Measurements from ENCODE around the gene MRPS35. TPM values are rescaled to one million over a fixed set of nuclear protein-coding genes. Genes with fewer than 3 reads are reported as not detected.

MRPS35 gene
- total RNA-seq, 1 donor = 55.7 TPM

DNA sequence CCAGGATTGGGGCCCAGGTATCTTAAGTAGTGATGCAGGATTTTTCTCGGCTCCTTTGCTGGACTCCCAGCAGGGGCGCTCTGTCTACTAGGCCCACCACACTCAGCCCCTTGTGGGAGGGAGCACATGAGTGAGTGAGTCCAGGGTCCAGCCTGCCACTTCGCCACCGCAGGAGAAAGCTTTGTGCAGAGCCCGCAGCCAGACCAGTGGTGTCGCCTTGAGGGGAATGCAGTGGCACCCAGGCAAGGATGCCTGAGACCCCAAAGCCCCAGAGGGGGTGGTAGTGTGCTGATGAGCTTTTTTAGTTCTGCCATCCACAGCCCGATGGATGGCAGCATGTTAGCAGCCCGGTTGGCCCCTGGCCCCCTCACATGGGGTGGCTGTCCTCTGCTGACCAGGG is 5.4 kb upstream of the MRPS35 start:
- no peak for DNase-seq (ENCODE audit: low read depth)
- H3K4me3 ChIP-seq (ENCODE audit: low read depth, low read length) = no peak overlapping the region
- TF ChIP-seq, protein P1, sequence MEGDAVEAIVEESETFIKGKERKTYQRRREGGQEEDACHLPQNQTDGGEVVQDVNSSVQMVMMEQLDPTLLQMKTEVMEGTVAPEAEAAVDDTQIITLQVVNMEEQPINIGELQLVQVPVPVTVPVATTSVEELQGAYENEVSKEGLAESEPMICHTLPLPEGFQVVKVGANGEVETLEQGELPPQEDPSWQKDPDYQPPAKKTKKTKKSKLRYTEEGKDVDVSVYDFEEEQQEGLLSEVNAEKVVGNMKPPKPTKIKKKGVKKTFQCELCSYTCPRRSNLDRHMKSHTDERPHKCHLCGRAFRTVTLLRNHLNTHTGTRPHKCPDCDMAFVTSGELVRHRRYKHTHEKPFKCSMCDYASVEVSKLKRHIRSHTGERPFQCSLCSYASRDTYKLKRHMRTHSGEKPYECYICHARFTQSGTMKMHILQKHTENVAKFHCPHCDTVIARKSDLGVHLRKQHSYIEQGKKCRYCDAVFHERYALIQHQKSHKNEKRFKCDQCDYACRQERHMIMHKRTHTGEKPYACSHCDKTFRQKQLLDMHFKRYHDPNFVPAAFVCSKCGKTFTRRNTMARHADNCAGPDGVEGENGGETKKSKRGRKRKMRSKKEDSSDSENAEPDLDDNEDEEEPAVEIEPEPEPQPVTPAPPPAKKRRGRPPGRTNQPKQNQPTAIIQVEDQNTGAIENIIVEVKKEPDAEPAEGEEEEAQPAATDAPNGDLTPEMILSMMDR (IDR thresholded peaks at IDR 0.05; ENCODE audit: insufficient read depth, low read depth, low read length) = no peak

DNA sequence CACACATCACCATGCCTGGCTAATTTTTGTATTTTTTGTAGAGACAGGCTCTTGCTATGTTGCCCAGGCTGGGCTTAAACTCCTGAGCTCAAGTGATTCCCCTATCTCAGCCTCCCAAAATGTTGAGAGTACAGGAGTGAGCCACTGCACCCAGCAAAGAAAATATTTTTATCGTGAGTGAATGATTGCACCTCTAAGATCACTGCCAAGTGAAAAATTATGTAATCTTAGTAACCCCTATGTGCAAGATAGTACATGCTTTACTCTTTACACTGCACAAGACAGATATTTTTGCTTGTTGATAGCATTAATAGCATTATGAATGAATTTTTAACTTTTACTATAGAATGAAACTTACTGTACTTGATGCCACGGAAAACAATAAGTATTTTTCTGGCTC is 3.4 kb upstream of the MRPS35 start:
- TF ChIP-seq, protein P1 (IDR thresholded peaks at IDR 0.05; ENCODE audit: insufficient read depth, low read depth, low read length) = no peak
- H3K4me3 ChIP-seq (ENCODE audit: low read depth, low read length) = no peak overlapping the region

DNA sequence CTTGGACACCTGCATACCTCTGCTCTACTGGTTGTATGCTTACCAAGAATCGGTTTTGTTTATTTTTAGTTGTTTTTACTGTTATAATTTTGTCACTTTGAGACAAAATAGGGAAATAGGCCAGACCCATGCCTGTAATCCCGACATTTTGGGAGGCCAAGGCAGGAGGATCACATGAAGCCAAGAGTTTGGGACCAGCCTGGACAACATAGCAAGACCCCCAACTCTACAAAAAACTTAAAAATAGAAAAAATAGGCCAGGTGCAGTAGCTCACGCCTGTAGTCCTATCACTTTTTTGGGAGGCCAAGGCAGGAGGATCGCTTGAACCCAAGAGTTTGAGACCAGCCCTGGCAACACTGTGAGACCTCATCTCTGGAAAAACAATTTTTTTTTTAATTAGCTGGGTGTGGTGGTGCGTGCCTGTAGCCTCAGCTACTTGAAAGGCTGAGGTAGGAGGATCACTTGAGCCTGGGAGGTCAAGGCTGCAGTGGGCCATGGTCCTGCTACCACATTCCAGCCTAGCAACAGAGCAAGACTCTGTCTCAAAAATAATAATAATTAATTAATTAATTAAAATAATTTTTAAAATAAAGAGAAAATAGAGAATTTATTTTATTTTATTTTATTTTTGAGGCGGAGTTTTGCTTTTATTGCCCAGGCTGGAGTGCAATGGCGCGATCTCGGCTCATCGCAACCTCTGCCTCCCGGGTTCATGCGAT is 1.3 kb upstream of the MRPS35 start:
- TF ChIP-seq, protein P1 (IDR thresholded peaks at IDR 0.05; ENCODE audit: insufficient read depth, low read depth, low read length) = no peak
- peak overlapping the region; percentile 98 for H3K4me3 ChIP-seq (ENCODE audit: low read depth, low read length)
- no peak for DNase-seq (ENCODE audit: low read depth)

More for the DNA sequence above, 3.4 kb upstream of the MRPS35 start:
- no peak for DNase-seq (ENCODE audit: low read depth)

DNA sequence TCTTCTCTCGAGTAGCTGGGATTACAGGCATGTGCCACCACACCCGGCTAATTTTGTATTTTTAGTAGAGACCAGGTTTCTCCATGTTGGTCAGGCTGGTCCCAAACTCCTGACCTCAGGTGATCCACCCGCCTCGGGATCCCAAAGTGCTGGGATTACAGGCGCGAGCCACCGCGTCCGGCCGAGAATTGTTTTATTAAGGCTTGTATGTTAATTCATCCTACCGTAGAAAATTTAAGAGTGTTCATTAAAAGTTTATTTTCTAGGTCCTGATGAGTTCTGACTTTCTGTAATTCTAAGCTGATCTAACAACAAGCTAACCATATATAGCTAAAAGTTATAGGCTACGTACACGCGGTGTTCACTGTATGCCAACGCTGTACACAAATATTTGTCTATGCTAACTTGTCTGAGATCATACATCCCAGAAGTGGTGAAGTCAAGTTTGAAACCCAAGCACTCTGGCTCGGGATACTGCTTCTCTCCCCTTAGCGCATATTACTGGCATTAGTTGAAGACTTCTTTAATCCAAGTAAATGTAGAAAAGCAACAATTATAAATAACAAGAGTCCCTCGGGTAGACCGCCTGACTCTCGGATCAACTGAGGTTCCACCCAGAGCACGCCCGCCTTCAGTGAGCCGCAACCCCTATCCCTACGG is 570 bp upstream of the MRPS35 start:
- TF ChIP-seq, protein P1 (IDR thresholded peaks at IDR 0.05; ENCODE audit: insufficient read depth, low read depth, low read length) = no peak
- DNase-seq (ENCODE audit: low read depth) = peak; percentile 60
- H3K4me3 ChIP-seq (ENCODE audit: low read depth, low read length) = peak overlapping the region; percentile 98

DNA sequence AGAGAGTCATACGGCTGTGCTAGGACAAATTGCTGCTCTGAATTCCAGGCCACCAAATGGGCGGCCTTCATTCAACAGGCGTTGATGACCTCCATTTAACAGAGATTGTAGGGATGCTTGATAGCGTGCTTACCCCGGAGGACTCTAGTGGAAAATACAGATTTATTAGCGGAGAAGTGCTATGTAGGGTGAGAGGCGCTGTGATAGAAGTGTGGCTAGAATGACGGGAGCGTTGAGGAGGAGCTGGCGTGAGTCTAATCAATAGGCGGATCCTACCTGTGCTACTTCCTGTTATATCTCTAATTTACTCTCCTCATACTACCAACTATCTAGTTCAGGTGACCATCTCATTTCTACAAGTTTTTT is 668 bp downstream of the MRPS35 start:
- no peak for DNase-seq (ENCODE audit: low read depth)
- TF ChIP-seq, protein P1 (IDR thresholded peaks at IDR 0.05; ENCODE audit: insufficient read depth, low read depth, low read length) = no peak
- peak overlapping the region; percentile 98 for H3K4me3 ChIP-seq (ENCODE audit: low read depth, low read length)

DNA sequence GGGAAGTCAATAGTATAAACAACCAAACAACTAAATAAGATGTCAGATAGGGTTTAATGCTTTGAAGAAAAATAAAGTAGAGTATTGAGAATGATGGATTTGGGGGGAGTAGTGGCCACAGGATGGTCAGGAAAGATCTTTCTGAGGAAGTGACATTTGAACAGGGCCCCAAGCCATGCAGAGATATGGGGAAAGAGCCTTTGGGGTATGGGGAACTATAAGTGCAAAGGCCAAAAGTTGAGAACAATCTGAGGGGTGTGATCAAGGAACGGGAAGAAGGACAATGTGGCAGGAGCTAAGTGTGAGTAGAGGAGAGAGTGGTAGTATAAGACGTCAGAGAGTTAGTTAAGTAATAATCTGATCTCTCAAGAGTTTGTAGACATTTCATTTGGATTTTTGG is 1.3 kb downstream of the MRPS35 start:
- peak overlapping the region; percentile 98 for H3K4me3 ChIP-seq (ENCODE audit: low read depth, low read length)
- TF ChIP-seq, protein P1 (IDR thresholded peaks at IDR 0.05; ENCODE audit: insufficient read depth, low read depth, low read length) = no peak
- DNase-seq (ENCODE audit: low read depth) = no peak

Measured in fibroblast of villous mesenchyme (primary cell).